H9 (cell line): ENCODE data around the gene KRT25. TPM values are rescaled to one million over a fixed set of nuclear protein-coding genes. Genes with fewer than 3 reads are reported as not detected.

Experiments used
- DNase-seq: peaks from one replicate; pipeline ENCODE4 v3.0.0-alpha.2; 2017
- H2AFZ ChIP-seq: one replicate; pipeline ENCODE4 v1.6.1; 2013; ENCODE audit warnings: mild to moderate bottlenecking, low read length, control low read depth, moderate library complexity
- H2AK5ac ChIP-seq: 2 replicates; pipeline ENCODE4 v1.6.1; 2013; ENCODE audit warnings: low read length, control low read depth, mixed read lengths; ENCODE audit not compliant: insufficient read length
- H2BK120ac ChIP-seq: one replicate; pipeline ENCODE4 v1.6.1; 2013; ENCODE audit warnings: low read depth, mild to moderate bottlenecking, low read length, control low read depth, inconsistent platforms; ENCODE audit not compliant: poor library complexity, severe bottlenecking
- H2BK12ac ChIP-seq: 2 replicates; pipeline ENCODE4 v1.6.1; 2013; ENCODE audit warnings: low read length, control low read depth, mixed read lengths, low read depth; ENCODE audit not compliant: insufficient read length
- H2BK15ac ChIP-seq: 2 replicates; pipeline ENCODE4 v1.6.1; 2013; ENCODE audit warnings: low read depth, low read length, control low read depth
- H2BK20ac ChIP-seq: one replicate; pipeline ENCODE4 v1.6.1; 2013; ENCODE audit warnings: low read depth, mild to moderate bottlenecking, low read length, control low read depth, inconsistent platforms; ENCODE audit not compliant: poor library complexity, severe bottlenecking
- H2BK5ac ChIP-seq: 2 replicates; pipeline ENCODE4 v1.6.1; 2013; ENCODE audit warnings: low read length, control low read depth, mixed read lengths; ENCODE audit not compliant: insufficient read length
- H3K14ac ChIP-seq: 2 replicates; pipeline ENCODE4 v1.6.1; 2013; ENCODE audit warnings: low read length, control low read depth; ENCODE audit not compliant: insufficient read depth
- H3K18ac ChIP-seq: 2 replicates; pipeline ENCODE4 v1.6.1; 2013; ENCODE audit warnings: low read depth, mild to moderate bottlenecking, mixed read lengths, low read length, control low read depth; ENCODE audit not compliant: insufficient read length
- H3K23ac ChIP-seq: 2 replicates; pipeline ENCODE4 v1.6.1; 2013; ENCODE audit warnings: low read length, control low read depth, mixed read lengths, low read depth; ENCODE audit not compliant: insufficient read length
- H3K23me2 ChIP-seq: 2 replicates; pipeline ENCODE4 v1.6.1; 2013; ENCODE audit warnings: low read depth, mild to moderate bottlenecking, mixed read lengths, low read length, control low read depth; ENCODE audit not compliant: insufficient read length, poor library complexity, severe bottlenecking
- H3K27ac ChIP-seq: 2 replicates; pipeline ENCODE4 v1.5.1; 2013; ENCODE audit warnings: low read length, control low read depth, mixed read lengths, low read depth; ENCODE audit not compliant: insufficient read length
- H3K27me3 ChIP-seq: 2 replicates; pipeline ENCODE4 v1.6.1; 2013; ENCODE audit warnings: low read length, control low read depth, inconsistent platforms; ENCODE audit not compliant: insufficient read depth
- H3K4ac ChIP-seq: 2 replicates; pipeline ENCODE4 v1.6.1; 2013; ENCODE audit warnings: low read depth, mild to moderate bottlenecking, control low read depth, inconsistent platforms, low read length, moderate library complexity
- H3K4me1 ChIP-seq: 2 replicates; pipeline ENCODE4 v1.6.1; 2013; ENCODE audit warnings: low read length, control low read depth, inconsistent platforms; ENCODE audit not compliant: insufficient read depth
- H3K4me2 ChIP-seq: 2 replicates; pipeline ENCODE4 v1.6.1; 2013; ENCODE audit warnings: low read length, control low read depth, mixed read lengths; ENCODE audit not compliant: insufficient read length, insufficient read depth
- H3K56ac ChIP-seq: 2 replicates; pipeline ENCODE4 v1.6.1; 2013; ENCODE audit warnings: low read depth, mild to moderate bottlenecking, mixed read lengths, low read length, control low read depth; ENCODE audit not compliant: insufficient read length
- H3K79me1 ChIP-seq: 2 replicates; pipeline ENCODE4 v1.6.1; 2013; ENCODE audit warnings: low read depth, mild to moderate bottlenecking, moderate library complexity, low read length, control low read depth, inconsistent platforms; ENCODE audit not compliant: insufficient read depth, poor library complexity, severe bottlenecking
- H3K79me2 ChIP-seq: 2 replicates; pipeline ENCODE4 v1.6.1; 2013; ENCODE audit warnings: low read length, control low read depth, inconsistent platforms; ENCODE audit not compliant: insufficient read depth
- H3K9ac ChIP-seq: 2 replicates; pipeline ENCODE4 v1.6.1; 2013; ENCODE audit warnings: low read length, control low read depth, mixed read lengths; ENCODE audit not compliant: insufficient read length; ENCODE audit errors: extremely low read depth
- H3K9me3 ChIP-seq: one replicate; pipeline ENCODE4 v1.6.1; 2013; ENCODE audit warnings: low read depth, low read length, inconsistent platforms; ENCODE audit not compliant: control insufficient read depth
- H3T11ph ChIP-seq: one replicate; pipeline ENCODE4 v1.6.1; 2013; ENCODE audit warnings: mild to moderate bottlenecking, low read length, control low read depth, inconsistent platforms
- H4K20me1 ChIP-seq: one replicate; pipeline ENCODE4 v1.6.1; 2013; ENCODE audit not compliant: control insufficient read depth, insufficient read length, insufficient read depth
- H4K5ac ChIP-seq: 2 replicates; pipeline ENCODE4 v1.6.1; 2013; ENCODE audit warnings: low read depth, mild to moderate bottlenecking, mixed read lengths, low read length, control low read depth; ENCODE audit not compliant: insufficient read length
- H4K8ac ChIP-seq: replicated peaks from 2 replicates; pipeline ENCODE4 v1.6.1; 2013; ENCODE audit warnings: low read length, control low read depth, mixed read lengths, low read depth; ENCODE audit not compliant: insufficient read length
- H4K91ac ChIP-seq: 2 replicates; pipeline ENCODE4 v1.6.1; 2013; ENCODE audit warnings: low read depth, mild to moderate bottlenecking, moderate library complexity, mixed read lengths, low read length, control low read depth; ENCODE audit not compliant: insufficient read length
- H3K27ac Mint-ChIP-seq, 3 experiments: 2 replicates in 2 of 3; 3 replicates in 1 of 3; pipeline ENCODE4 v1.8.0; 2020 to 2021; ENCODE audit warnings: mixed read lengths in 3 of 3, mild to moderate bottlenecking in 1 of 3, moderate library complexity in 1 of 3
- H3K27me3 Mint-ChIP-seq: 2 replicates; pipeline ENCODE4 v1.8.0; 2021; ENCODE audit warnings: low read depth, mild to moderate bottlenecking, moderate library complexity, mixed read lengths
- H3K36me3 Mint-ChIP-seq, 3 experiments: 2 replicates in 2 of 3; 3 replicates in 1 of 3; pipeline ENCODE4 v1.8.0; 2020 to 2021; ENCODE audit warnings: low read depth in 3 of 3, mixed read lengths in 3 of 3; ENCODE audit not compliant: insufficient read depth in 1 of 3
- H3K4me1 Mint-ChIP-seq, 2 experiments: 2 replicates each; pipeline ENCODE4 v1.8.0; 2020; ENCODE audit warnings: mixed read lengths in 2 of 2
- H3K4me3 Mint-ChIP-seq, 2 experiments: 2 replicates in 1 of 2; 3 replicates in 1 of 2; pipeline ENCODE4 v1.8.0; 2020 to 2021; ENCODE audit warnings: mild to moderate bottlenecking in 2 of 2, mixed read lengths in 2 of 2, moderate library complexity in 1 of 2
- H3K9me3 Mint-ChIP-seq, 2 experiments: 2 replicates in 1 of 2; 3 replicates in 1 of 2; pipeline ENCODE4 v1.8.0; 2020; ENCODE audit warnings: mild to moderate bottlenecking in 2 of 2, mixed read lengths in 2 of 2, moderate library complexity in 1 of 2
- WGBS: extraction: QIAGEN DNeasy Blood & Tissue Kit; methylation state at CpG from one replicate; pipeline ENCODE4 v1.1.7; 2013; ENCODE audit warnings: missing lambda C conversion rate, low lambda C conversion rate, mixed read lengths; ENCODE audit not compliant: insufficient read length; ENCODE audit errors: extremely low coverage; 5-methylcytosine and 5-hydroxymethylcytosine counted together
- total RNA-seq: library from RNA; stranded (reverse); gene quantifications from 2 replicates; pipeline ENCODE4 v1.2.1, GENCODE V29; 2021
- TF ChIP-seq, protein P1 (sequence below): fragments of 200-600 bp; sonication (generic); conservative IDR thresholded peaks from 3 replicates; pipeline ENCODE4 v1.8.0; 2021; ENCODE audit warnings: antibody characterized with exemption, mild to moderate bottlenecking

KRT25 gene
- total RNA-seq, 1 experiment from 2014 or later = not detected

DNA sequence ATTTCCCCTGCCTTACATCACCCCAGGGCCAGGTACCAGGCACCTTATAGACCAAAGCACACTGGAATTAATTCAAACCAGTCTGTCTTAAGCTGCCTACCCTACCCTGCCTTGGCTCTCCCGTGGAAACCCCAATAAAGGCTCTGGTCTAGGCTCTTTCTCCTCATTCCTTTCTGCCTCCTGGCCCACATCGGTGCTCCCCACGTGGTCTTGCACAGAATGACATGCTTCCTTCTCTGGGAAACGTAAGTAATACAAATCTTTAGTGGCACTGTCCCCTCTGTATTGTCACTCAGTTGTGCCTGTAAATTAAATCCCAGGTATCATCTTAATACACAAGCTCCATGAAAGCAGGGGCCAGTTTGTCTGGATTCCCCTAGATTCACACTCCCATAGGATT lies 16.6 kb downstream of the KRT25 start:
- no peak for DNase-seq
- H3K56ac ChIP-seq = no peak overlapping the region
- no peaks in the 10 kb centered on the region for H4K20me1 ChIP-seq
- no peak overlapping the region for H3K4me3 Mint-ChIP-seq
- no peak overlapping the region for H2BK5ac ChIP-seq
- H3K18ac ChIP-seq = no peak overlapping the region
- H2AK5ac ChIP-seq = no peak overlapping the region
- no peaks in the 10 kb centered on the region for H3K9me3 ChIP-seq
- H4K5ac ChIP-seq = no peak overlapping the region
- H3K27ac Mint-ChIP-seq = peak overlapping the region in 1 of 3 experiments; percentile 73; a peak in 1 of 7 replicates
- no peaks in the 10 kb centered on the region for H3K4me1 Mint-ChIP-seq
- H3K4ac ChIP-seq = no peak overlapping the region
- no peak overlapping the region for H2BK20ac ChIP-seq
- H4K91ac ChIP-seq = no peak overlapping the region
- no peaks in the 10 kb centered on the region for H3K79me1 ChIP-seq
- H3K23me2 ChIP-seq = no peaks in the 10 kb centered on the region
- H3K14ac ChIP-seq = no peak overlapping the region
- no peaks in the 10 kb centered on the region; a peak in 1 of 7 replicates for H3K36me3 Mint-ChIP-seq
- H4K8ac ChIP-seq = no peak overlapping the region
- H2BK120ac ChIP-seq = no peak overlapping the region
- H3K27ac ChIP-seq = no peak overlapping the region
- no CpG with 5 or more reads among the region's 4 CpGs for WGBS
- TF ChIP-seq, protein P1, sequence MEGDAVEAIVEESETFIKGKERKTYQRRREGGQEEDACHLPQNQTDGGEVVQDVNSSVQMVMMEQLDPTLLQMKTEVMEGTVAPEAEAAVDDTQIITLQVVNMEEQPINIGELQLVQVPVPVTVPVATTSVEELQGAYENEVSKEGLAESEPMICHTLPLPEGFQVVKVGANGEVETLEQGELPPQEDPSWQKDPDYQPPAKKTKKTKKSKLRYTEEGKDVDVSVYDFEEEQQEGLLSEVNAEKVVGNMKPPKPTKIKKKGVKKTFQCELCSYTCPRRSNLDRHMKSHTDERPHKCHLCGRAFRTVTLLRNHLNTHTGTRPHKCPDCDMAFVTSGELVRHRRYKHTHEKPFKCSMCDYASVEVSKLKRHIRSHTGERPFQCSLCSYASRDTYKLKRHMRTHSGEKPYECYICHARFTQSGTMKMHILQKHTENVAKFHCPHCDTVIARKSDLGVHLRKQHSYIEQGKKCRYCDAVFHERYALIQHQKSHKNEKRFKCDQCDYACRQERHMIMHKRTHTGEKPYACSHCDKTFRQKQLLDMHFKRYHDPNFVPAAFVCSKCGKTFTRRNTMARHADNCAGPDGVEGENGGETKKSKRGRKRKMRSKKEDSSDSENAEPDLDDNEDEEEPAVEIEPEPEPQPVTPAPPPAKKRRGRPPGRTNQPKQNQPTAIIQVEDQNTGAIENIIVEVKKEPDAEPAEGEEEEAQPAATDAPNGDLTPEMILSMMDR = no peak
- no peak overlapping the region for H2BK15ac ChIP-seq
- no peak overlapping the region for H2AFZ ChIP-seq
- peaks cover 28% of the 10 kb centered on the region for H3K27me3 Mint-ChIP-seq
- H3T11ph ChIP-seq = no peak overlapping the region
- no peak overlapping the region for H2BK12ac ChIP-seq
- no peak overlapping the region for H3K9ac ChIP-seq
- H3K79me2 ChIP-seq = no peaks in the 10 kb centered on the region
- H3K9me3 Mint-ChIP-seq = peaks cover 10 to 24% of the 10 kb centered on the region in 2 experiments; a peak in 4 of 5 replicates
- no peak overlapping the region for H3K4me2 ChIP-seq
- H3K23ac ChIP-seq = no peak overlapping the region
- H3K4me1 ChIP-seq = no peaks in the 10 kb centered on the region
- no peaks in the 10 kb centered on the region for H3K27me3 ChIP-seq
